ENCODE results near the gene CAMK1.
A peak's percentile ranks its signal among the peaks of the same experiment; 100 is the strongest.

CAMK1 gene

DNA sequence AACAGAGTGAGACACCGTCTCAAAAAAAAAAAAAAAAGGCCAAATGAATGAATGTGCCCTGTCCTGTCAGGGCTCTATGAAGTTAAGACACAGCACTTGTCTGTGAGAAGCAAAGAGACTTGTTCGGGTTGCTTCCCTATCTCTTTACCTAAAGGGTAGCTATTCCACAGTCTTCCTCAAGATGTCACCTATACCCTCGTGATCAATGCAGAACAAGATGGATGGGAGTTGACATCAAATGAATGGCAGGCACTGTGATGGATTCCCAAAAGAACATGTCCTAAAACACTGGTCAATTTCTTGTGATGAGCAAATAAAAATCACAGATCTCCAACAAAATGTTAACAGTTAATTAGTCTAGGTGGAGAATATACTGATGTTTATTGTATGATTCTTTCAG is 13.0 kb upstream of the CAMK1 start:
- 54 to 100% methylated on average over 1 to 3 of the region's 3 CpGs for WGBS, 2 experiments (ENCODE audit: insufficient coverage in 2 of 2)
- no peak overlapping the region for H3K27ac ChIP-seq (ENCODE audit: low read depth, low read length, severe bottlenecking)
- H3K4me1 ChIP-seq (ENCODE audit: control insufficient read depth, insufficient read depth, low read length, poor library complexity, severe bottlenecking): peaks cover 3% of the 10 kb centered on the region
- no peak overlapping the region for H3K4me3 ChIP-seq (ENCODE audit: extremely low read depth, insufficient read depth, low read length, poor library complexity, severe bottlenecking)
- H3K9me3 ChIP-seq (ENCODE audit: control insufficient read depth, low read length): no peaks in the 10 kb centered on the region
- peaks cover 66% of the 10 kb centered on the region for H3K36me3 ChIP-seq (ENCODE audit: control insufficient read depth, insufficient read depth, low read length)

DNA sequence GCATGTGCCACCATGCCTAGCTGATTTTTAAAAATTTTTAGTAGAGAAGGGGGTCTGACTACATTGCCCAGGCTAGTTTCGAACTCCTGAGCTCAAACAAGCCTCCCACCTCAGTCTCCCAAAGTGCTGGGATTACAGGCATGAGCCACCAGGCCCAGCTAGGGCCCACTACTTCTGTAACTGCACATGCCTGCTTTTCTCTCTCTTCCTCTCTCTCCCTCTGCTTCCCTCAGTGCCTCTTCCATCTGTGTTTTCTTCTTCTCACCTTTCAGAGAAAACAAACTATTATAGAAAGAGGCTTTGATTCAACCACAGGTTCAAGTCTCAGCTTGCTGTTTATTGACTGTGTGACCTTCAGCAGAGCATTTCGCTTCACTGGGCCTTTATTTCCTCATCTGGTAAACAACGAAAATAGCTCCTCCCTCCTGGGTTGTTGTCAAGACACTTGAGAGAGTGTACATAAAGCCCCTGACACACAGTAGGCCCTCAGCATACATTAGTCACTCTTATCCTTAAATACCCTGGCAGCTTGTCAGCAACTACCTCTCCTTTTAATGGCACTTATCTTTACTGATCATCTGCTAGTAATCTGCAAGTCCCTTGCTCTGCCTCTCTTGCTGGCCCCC is 12.3 kb upstream of the CAMK1 start:
- peaks cover 3% of the 10 kb centered on the region for H3K4me1 ChIP-seq (ENCODE audit: control insufficient read depth, insufficient read depth, low read length, poor library complexity, severe bottlenecking)
- peaks cover 61% of the 10 kb centered on the region for H3K36me3 ChIP-seq (ENCODE audit: control insufficient read depth, insufficient read depth, low read length)
- no peaks in the 10 kb centered on the region for H3K9me3 ChIP-seq (ENCODE audit: control insufficient read depth, low read length)
- no peak overlapping the region for H3K27ac ChIP-seq (ENCODE audit: low read depth, low read length, severe bottlenecking)
- H3K4me3 ChIP-seq (ENCODE audit: extremely low read depth, insufficient read depth, low read length, poor library complexity, severe bottlenecking): no peak overlapping the region
- 89 to 94% methylated on average over 3 of the region's 3 CpGs for WGBS, 2 experiments (ENCODE audit: insufficient coverage in 2 of 2)

DNA sequence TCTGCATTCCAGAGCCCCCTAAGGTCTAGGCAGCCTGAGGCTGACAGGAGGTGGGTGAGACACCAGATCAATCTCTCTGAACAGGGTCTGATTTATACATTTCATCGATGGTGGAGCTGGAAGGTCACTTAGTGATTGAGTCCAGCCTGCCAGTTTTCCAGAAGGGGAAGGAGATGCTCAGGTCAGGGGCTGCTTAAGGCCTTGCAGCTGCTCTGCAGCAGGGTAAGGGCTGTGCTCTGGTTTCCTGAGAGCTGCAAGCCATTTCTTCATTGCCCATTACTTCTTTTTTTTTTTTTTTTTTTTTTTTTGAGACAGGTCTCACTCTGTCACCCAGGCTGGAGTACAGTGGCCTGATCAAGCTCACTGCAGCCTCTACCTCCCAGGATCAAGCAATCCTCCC is 11.8 kb upstream of the CAMK1 start:
- Histone ChIP-seq H3K4me3 (ENCODE audit: extremely low read depth, insufficient read depth, low read length, poor library complexity, severe bottlenecking) (no peak overlapping the region), H3K36me3 (ENCODE audit: control insufficient read depth, insufficient read depth, low read length) (peaks cover 55% of the 10 kb centered on the region)
- 91 to 100% methylated on average over 1 of the region's 1 CpG for WGBS, 2 experiments (ENCODE audit: insufficient coverage in 2 of 2)

GRCh38 chr3:9780910-9781309 is 11.2 kb upstream of the CAMK1 start:
- Histone ChIP-seq H3K36me3 (ENCODE audit: control insufficient read depth, insufficient read depth, low read length) (peaks cover 50% of the 10 kb centered on the region), H3K9me3 (ENCODE audit: control insufficient read depth, low read length) (no peaks in the 10 kb centered on the region)
- WGBS, 2 experiments (ENCODE audit: insufficient coverage in 2 of 2): 91 to 100% methylated on average over 2 to 3 of the region's 4 CpGs

More for the DNA sequence above, 11.8 kb upstream of the CAMK1 start:
- H3K9me3 ChIP-seq (ENCODE audit: control insufficient read depth, low read length): no peaks in the 10 kb centered on the region
- no peak overlapping the region for H3K27ac ChIP-seq (ENCODE audit: low read depth, low read length, severe bottlenecking)
- H3K4me1 ChIP-seq (ENCODE audit: control insufficient read depth, insufficient read depth, low read length, poor library complexity, severe bottlenecking): peaks cover 3% of the 10 kb centered on the region

GRCh38 chr3:9780458-9780812 is 10.7 kb upstream of the CAMK1 start:
- Histone ChIP-seq H3K9me3 (ENCODE audit: control insufficient read depth, low read length) (no peaks in the 10 kb centered on the region), H3K4me3 (ENCODE audit: extremely low read depth, insufficient read depth, low read length, poor library complexity, severe bottlenecking) (no peak overlapping the region), H3K4me1 (ENCODE audit: control insufficient read depth, insufficient read depth, low read length, poor library complexity, severe bottlenecking) (peaks cover 3% of the 10 kb centered on the region), H3K27ac (ENCODE audit: low read depth, low read length, severe bottlenecking) (no peak overlapping the region), H3K36me3 (ENCODE audit: control insufficient read depth, insufficient read depth, low read length) (peaks cover 46% of the 10 kb centered on the region)
- 90 to 96% methylated on average over 9 to 10 of the region's 10 CpGs for WGBS, 2 experiments (ENCODE audit: insufficient coverage in 2 of 2)

More at GRCh38 chr3:9780910-9781309, 11.2 kb upstream of the CAMK1 start:
- peaks cover 3% of the 10 kb centered on the region for H3K4me1 ChIP-seq (ENCODE audit: control insufficient read depth, insufficient read depth, low read length, poor library complexity, severe bottlenecking)
- H3K4me3 ChIP-seq (ENCODE audit: extremely low read depth, insufficient read depth, low read length, poor library complexity, severe bottlenecking): no peak overlapping the region
- H3K27ac ChIP-seq (ENCODE audit: low read depth, low read length, severe bottlenecking): no peak overlapping the region

- WGBS, 2 experiments (ENCODE audit: insufficient coverage in 2 of 2): 92 to 95% methylated on average over 7 to 8 of the region's 8 CpGs
- H3K36me3 ChIP-seq (ENCODE audit: control insufficient read depth, insufficient read depth, low read length): peaks cover 41% of the 10 kb centered on the region
- no peak overlapping the region for H3K4me3 ChIP-seq (ENCODE audit: extremely low read depth, insufficient read depth, low read length, poor library complexity, severe bottlenecking)
Measured at GRCh38 chr3:9779721-9780457, 10.1 kb upstream of the CAMK1 start.

DNA sequence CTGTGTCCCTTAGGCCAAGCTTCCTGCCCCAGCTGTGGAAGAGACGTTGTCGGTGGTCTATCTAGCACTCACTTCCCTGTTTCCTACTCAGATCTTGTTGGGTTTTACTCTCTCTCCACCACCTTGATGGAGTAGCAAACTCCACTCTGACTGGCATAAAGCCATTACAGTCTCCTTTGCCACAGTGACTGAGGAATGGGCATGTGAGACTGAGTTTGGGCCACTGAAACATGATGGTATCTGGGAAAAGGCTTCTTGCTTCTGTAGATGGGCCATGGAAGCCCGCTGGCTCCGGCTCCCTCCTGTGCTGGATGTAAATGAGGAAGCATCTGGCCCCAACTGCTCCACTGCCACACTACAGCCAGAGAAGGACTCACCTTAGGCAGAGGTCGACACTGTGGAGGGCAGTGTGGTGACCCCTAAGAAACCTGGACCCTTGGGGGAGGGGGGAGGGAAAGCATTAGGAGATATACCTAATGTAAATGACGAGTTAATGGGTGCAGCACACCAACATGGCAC is 9.4 kb upstream of the CAMK1 start:
- Histone ChIP-seq H3K9me3 (ENCODE audit: control insufficient read depth, low read length) (no peaks in the 10 kb centered on the region), H3K36me3 (ENCODE audit: control insufficient read depth, insufficient read depth, low read length) (peaks cover 40% of the 10 kb centered on the region), H3K4me1 (ENCODE audit: control insufficient read depth, insufficient read depth, low read length, poor library complexity, severe bottlenecking) (peaks cover 3% of the 10 kb centered on the region), H3K27ac (ENCODE audit: low read depth, low read length, severe bottlenecking) (no peak overlapping the region), H3K4me3 (ENCODE audit: extremely low read depth, insufficient read depth, low read length, poor library complexity, severe bottlenecking) (no peak overlapping the region)
- 90 to 100% methylated on average over 2 to 4 of the region's 6 CpGs for WGBS, 2 experiments (ENCODE audit: insufficient coverage in 2 of 2)

More at GRCh38 chr3:9779721-9780457, 10.1 kb upstream of the CAMK1 start:
- Histone ChIP-seq H3K9me3 (ENCODE audit: control insufficient read depth, low read length) (no peaks in the 10 kb centered on the region), H3K4me1 (ENCODE audit: control insufficient read depth, insufficient read depth, low read length, poor library complexity, severe bottlenecking) (peaks cover 3% of the 10 kb centered on the region), H3K27ac (ENCODE audit: low read depth, low read length, severe bottlenecking) (peak overlapping the region; percentile 10)

GRCh38 chr3:9778143-9779074 is 8.7 kb upstream of the CAMK1 start:
- Histone ChIP-seq H3K36me3 (ENCODE audit: control insufficient read depth, insufficient read depth, low read length) (peaks cover 33% of the 10 kb centered on the region), H3K9me3 (ENCODE audit: control insufficient read depth, low read length) (no peaks in the 10 kb centered on the region), H3K4me3 (ENCODE audit: extremely low read depth, insufficient read depth, low read length, poor library complexity, severe bottlenecking) (no peak overlapping the region), H3K4me1 (ENCODE audit: control insufficient read depth, insufficient read depth, low read length, poor library complexity, severe bottlenecking) (peaks cover 3% of the 10 kb centered on the region), H3K27ac (ENCODE audit: low read depth, low read length, severe bottlenecking) (no peak overlapping the region)
- WGBS, 2 experiments (ENCODE audit: insufficient coverage in 2 of 2): 97 to 99% methylated on average over 4 to 5 of the region's 5 CpGs

GRCh38 chr3:9777694-9778021 is 7.9 kb upstream of the CAMK1 start:
- H3K27ac ChIP-seq (ENCODE audit: low read depth, low read length, severe bottlenecking): no peak overlapping the region
- peaks cover 31% of the 10 kb centered on the region for H3K36me3 ChIP-seq (ENCODE audit: control insufficient read depth, insufficient read depth, low read length)
- H3K9me3 ChIP-seq (ENCODE audit: control insufficient read depth, low read length): no peaks in the 10 kb centered on the region
- no CpG with 5 or more reads among the region's 1 CpG for WGBS, 2 experiments (ENCODE audit: insufficient coverage in 2 of 2)
- H3K4me1 ChIP-seq (ENCODE audit: control insufficient read depth, insufficient read depth, low read length, poor library complexity, severe bottlenecking): peaks cover 3% of the 10 kb centered on the region
- H3K4me3 ChIP-seq (ENCODE audit: extremely low read depth, insufficient read depth, low read length, poor library complexity, severe bottlenecking): no peak overlapping the region

GRCh38 chr3:9776896-9777693 is 7.3 kb upstream of the CAMK1 start:
- H3K9me3 ChIP-seq (ENCODE audit: control insufficient read depth, low read length): no peaks in the 10 kb centered on the region
- no peak overlapping the region for H3K4me3 ChIP-seq (ENCODE audit: extremely low read depth, insufficient read depth, low read length, poor library complexity, severe bottlenecking)
- WGBS, 2 experiments (ENCODE audit: insufficient coverage in 2 of 2): 74 to 100% methylated on average over 1 to 3 of the region's 5 CpGs
- peaks cover 26% of the 10 kb centered on the region for H3K36me3 ChIP-seq (ENCODE audit: control insufficient read depth, insufficient read depth, low read length)
- H3K27ac ChIP-seq (ENCODE audit: low read depth, low read length, severe bottlenecking): no peak overlapping the region
- H3K4me1 ChIP-seq (ENCODE audit: control insufficient read depth, insufficient read depth, low read length, poor library complexity, severe bottlenecking): peaks cover 3% of the 10 kb centered on the region
